Stimulated activated CD4-positive, alpha-beta T cell treated with anti-CD3 and anti-CD28 coated beads, TNF-alpha, amount 100 ng/mL, for 1 hour (primary cell): Measurements from ENCODE around the gene SEC14L6.

Source experiments
- DNase-seq, 3 donors: peaks; one replicate each; pipeline ENCODE4 v3.0.0-alpha.2; 2020; ENCODE audit warnings: low read depth in 3 of 3, low spot score in 1 of 3

The SEC14L6 gene

GRCh38 chr22:30537083-30537731 is 9.3 kb downstream of the SEC14L6 start:
- no peak for DNase-seq

GRCh38 chr22:30535182-30535581 is 11.4 kb downstream of the SEC14L6 start:
- no peak for DNase-seq

- no peak for DNase-seq
Observed at GRCh38 chr22:30531651-30532608, 14.6 kb downstream of the SEC14L6 start.

- no peak for DNase-seq
Observed at GRCh38 chr22:30526656-30527055, 19.9 kb downstream of the SEC14L6 start.

- no peak for DNase-seq
Observed at GRCh38 chr22:30523646-30524489, 22.7 kb downstream of the SEC14L6 start.

- no peak for DNase-seq
Observed at GRCh38 chr22:30521368-30522156, 25.0 kb downstream of the SEC14L6 start.

- no peak for DNase-seq
Observed at GRCh38 chr22:30519842-30520425, 26.6 kb downstream of the SEC14L6 start.

GRCh38 chr22:30516731-30517130 is 29.8 kb downstream of the SEC14L6 start:
- DNase-seq: no peak

- DNase-seq: no peak
Observed at GRCh38 chr22:30516273-30516672, 30.3 kb downstream of the SEC14L6 start.

GRCh38 chr22:30514252-30514651 is 32.3 kb downstream of the SEC14L6 start:
- DNase-seq: no peak

- no peak for DNase-seq
Observed at GRCh38 chr22:30513462-30513861, 33.1 kb downstream of the SEC14L6 start.

- DNase-seq: no peak
Observed at GRCh38 chr22:30511911-30512310, 34.6 kb downstream of the SEC14L6 start.

- DNase-seq: no peak
Observed at GRCh38 chr22:30511109-30511508, 35.4 kb downstream of the SEC14L6 start.

GRCh38 chr22:30508216-30508615 is 38.3 kb downstream of the SEC14L6 start:
- DNase-seq: no peak

- no peak for DNase-seq
Observed at GRCh38 chr22:30507670-30508069, 38.9 kb downstream of the SEC14L6 start.

GRCh38 chr22:30506507-30506968 is 40.0 kb downstream of the SEC14L6 start:
- no peak for DNase-seq

GRCh38 chr22:30503551-30503950 is 43.0 kb downstream of the SEC14L6 start:
- DNase-seq: no peak

GRCh38 chr22:30502911-30503310 is 43.6 kb downstream of the SEC14L6 start:
- DNase-seq: no peak

GRCh38 chr22:30502153-30502552 is 44.4 kb downstream of the SEC14L6 start:
- DNase-seq: no peak

- no peak for DNase-seq
Observed at GRCh38 chr22:30500628-30501027, 45.9 kb downstream of the SEC14L6 start.
